SU-DHL-6 (cell line): Measurements from ENCODE around the gene OR51E2.

Experiments
- H2AFZ ChIP-seq: fragments of 200-600 bp; sonication (generic); 2 replicates; pipeline ENCODE4 v1.6.1; 2014; ENCODE audit warnings: low read depth, mild to moderate bottlenecking, moderate library complexity, mixed read lengths, antibody characterized with exemption, low read length; ENCODE audit not compliant: severe bottlenecking
- H3F3A ChIP-seq: fragments of 200-600 bp; shearing (Covaris generic); 2 replicates; pipeline ENCODE4 v1.6.0; 2016; ENCODE audit warnings: antibody characterized with exemption, mild to moderate bottlenecking; ENCODE audit not compliant: insufficient read depth
- H3K27ac ChIP-seq: fragments of 200-600 bp; sonication (generic); 2 replicates; pipeline ENCODE4 v1.5.1; 2016; ENCODE audit warnings: low read depth, mild to moderate bottlenecking, low read length, moderate library complexity, mixed read lengths
- H3K27me3 ChIP-seq: fragments of 200-600 bp; sonication (generic), shearing (Covaris generic); 2 replicates; pipeline ENCODE4 v1.6.0; 2014; ENCODE audit warnings: mild to moderate bottlenecking, low read length
- H3K36me3 ChIP-seq: fragments of 200-600 bp; sonication (generic); 2 replicates; pipeline ENCODE4 v1.6.1; 2014; ENCODE audit warnings: mild to moderate bottlenecking, low read length, mixed read lengths
- H3K4me2 ChIP-seq: fragments of 300-600, 200-600 bp; shearing (Covaris generic), sonication (generic); 2 replicates; pipeline ENCODE4 v1.6.0; 2014; ENCODE audit warnings: low read length, low read depth, mild to moderate bottlenecking; ENCODE audit not compliant: poor library complexity, severe bottlenecking
- H3K4me3 ChIP-seq: fragments of 200-600 bp; sonication (generic); 2 replicates; pipeline ENCODE4 v1.5.1; 2014; ENCODE audit warnings: antibody characterized with exemption, low read length, mild to moderate bottlenecking, mixed read lengths; ENCODE audit not compliant: insufficient read depth, poor library complexity, severe bottlenecking
- H3K79me2 ChIP-seq: fragments of 200-600 bp; sonication (generic); 2 replicates; pipeline ENCODE4 v1.6.1; 2014; ENCODE audit warnings: mild to moderate bottlenecking, low read length, moderate library complexity; ENCODE audit not compliant: insufficient read depth
- H3K9ac ChIP-seq: fragments of 200-600 bp; sonication (generic); 2 replicates; pipeline ENCODE4 v1.7.0; 2014; ENCODE audit warnings: mild to moderate bottlenecking, low read length
- H3K9me2 ChIP-seq: fragments of 200-600 bp; sonication (generic); replicated peaks from 2 replicates; pipeline ENCODE4 v1.6.1; 2014; ENCODE audit warnings: low read length; ENCODE audit not compliant: insufficient read depth
- H3K9me3 ChIP-seq: fragments of 200-600 bp; sonication (generic); 2 replicates; pipeline ENCODE4 v1.6.1; 2014; ENCODE audit warnings: low read length, mixed read lengths; ENCODE audit not compliant: insufficient read depth
- H4K20me1 ChIP-seq: fragments of 200-600 bp; sonication (generic); 2 replicates; pipeline ENCODE4 v1.6.1; 2014; ENCODE audit warnings: low read depth, mild to moderate bottlenecking, antibody characterized with exemption, low read length, moderate library complexity, mixed read lengths
- EZH2phosphoT487 ChIP-seq: fragments of 200-600 bp; sonication (generic), shearing (Covaris generic); conservative IDR thresholded peaks from 2 replicates; pipeline ENCODE4 v1.6.1; 2018; ENCODE audit warnings: mild to moderate bottlenecking, antibody characterized with exemption, low read length, moderate library complexity, mixed read lengths
- TF ChIP-seq, protein P1 (sequence below): fragments of 200-600 bp; sonication (generic); IDR thresholded peaks from one replicate; pipeline ENCODE4 v1.5.1; 2017; ENCODE audit warnings: antibody characterized with exemption, mild to moderate bottlenecking, low read length, moderate library complexity; ENCODE audit not compliant: insufficient read depth, poor library complexity, severe bottlenecking

OR51E2 gene

DNA sequence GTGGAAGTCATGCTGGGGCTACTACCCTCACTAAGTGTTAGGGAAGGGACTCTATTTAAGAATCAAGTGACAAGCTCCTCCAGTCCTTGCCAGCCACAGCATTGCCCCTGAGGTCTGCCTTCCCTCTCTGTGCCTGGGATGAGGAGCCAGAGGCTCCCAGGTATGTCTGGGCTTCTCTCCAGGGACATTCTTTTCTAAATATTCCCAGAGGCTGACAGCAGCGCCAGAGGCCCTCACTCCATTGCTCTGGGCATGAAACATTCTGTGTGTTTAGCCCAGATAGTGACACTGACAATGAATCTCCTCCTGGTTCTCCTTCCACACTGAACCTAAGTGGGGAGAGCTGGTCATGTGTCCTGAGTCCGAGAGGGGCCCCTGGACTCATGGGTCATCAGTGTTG, 51.7 kb downstream of the OR51E2 start:
- H3K9ac ChIP-seq: no peak overlapping the region
- no peaks in the 10 kb centered on the region for H3K36me3 ChIP-seq

DNA sequence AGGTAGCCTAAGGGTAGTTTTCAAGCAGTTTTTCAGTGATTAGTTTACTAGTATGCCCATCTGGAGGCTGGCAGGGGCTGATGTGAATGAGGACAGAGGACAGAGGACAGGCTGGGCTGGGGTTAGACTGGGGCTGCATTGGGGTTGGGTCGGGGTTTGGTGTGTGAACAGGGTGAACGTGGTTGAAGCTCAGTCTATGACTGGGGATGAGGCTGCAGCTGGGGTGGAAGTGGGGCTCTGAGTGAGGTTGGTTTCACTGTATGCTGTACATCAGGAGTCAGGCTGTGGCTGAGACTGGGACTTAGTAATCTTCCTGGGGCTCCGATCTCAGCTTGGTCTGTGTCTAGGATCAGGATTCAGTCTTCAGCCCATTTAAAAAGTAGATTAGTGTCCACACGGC, 53.4 kb downstream of the OR51E2 start:
- H3K4me2 ChIP-seq: no peak overlapping the region
- H3K79me2 ChIP-seq: no peaks in the 10 kb centered on the region
- H3K9ac ChIP-seq: no peak overlapping the region
- H3F3A ChIP-seq: no peaks in the 10 kb centered on the region
- no peaks in the 10 kb centered on the region for H3K9me2 ChIP-seq
- no peak overlapping the region for H3K4me3 ChIP-seq
- no peaks in the 10 kb centered on the region for H3K36me3 ChIP-seq
- H3K9me3 ChIP-seq: no peaks in the 10 kb centered on the region
- no peak overlapping the region for H3K27ac ChIP-seq
- no peaks in the 10 kb centered on the region for H3K27me3 ChIP-seq
- H2AFZ ChIP-seq: no peak overlapping the region
- H4K20me1 ChIP-seq: no peaks in the 10 kb centered on the region
- TF ChIP-seq, protein P1, sequence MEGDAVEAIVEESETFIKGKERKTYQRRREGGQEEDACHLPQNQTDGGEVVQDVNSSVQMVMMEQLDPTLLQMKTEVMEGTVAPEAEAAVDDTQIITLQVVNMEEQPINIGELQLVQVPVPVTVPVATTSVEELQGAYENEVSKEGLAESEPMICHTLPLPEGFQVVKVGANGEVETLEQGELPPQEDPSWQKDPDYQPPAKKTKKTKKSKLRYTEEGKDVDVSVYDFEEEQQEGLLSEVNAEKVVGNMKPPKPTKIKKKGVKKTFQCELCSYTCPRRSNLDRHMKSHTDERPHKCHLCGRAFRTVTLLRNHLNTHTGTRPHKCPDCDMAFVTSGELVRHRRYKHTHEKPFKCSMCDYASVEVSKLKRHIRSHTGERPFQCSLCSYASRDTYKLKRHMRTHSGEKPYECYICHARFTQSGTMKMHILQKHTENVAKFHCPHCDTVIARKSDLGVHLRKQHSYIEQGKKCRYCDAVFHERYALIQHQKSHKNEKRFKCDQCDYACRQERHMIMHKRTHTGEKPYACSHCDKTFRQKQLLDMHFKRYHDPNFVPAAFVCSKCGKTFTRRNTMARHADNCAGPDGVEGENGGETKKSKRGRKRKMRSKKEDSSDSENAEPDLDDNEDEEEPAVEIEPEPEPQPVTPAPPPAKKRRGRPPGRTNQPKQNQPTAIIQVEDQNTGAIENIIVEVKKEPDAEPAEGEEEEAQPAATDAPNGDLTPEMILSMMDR: no peak
- TF ChIP-seq EZH2phosphoT487: no peak

More for the DNA sequence above, 51.7 kb downstream of the OR51E2 start:
- no peaks in the 10 kb centered on the region for H3K79me2 ChIP-seq
- no peaks in the 10 kb centered on the region for H3K9me2 ChIP-seq
- no peaks in the 10 kb centered on the region for H4K20me1 ChIP-seq
- H3F3A ChIP-seq: no peaks in the 10 kb centered on the region
- no peak overlapping the region for H3K4me2 ChIP-seq
- H3K9me3 ChIP-seq: no peaks in the 10 kb centered on the region
- TF ChIP-seq, protein P1: no peak
- no peak for TF ChIP-seq EZH2phosphoT487
- H2AFZ ChIP-seq: no peak overlapping the region
- H3K27me3 ChIP-seq: no peaks in the 10 kb centered on the region
- no peak overlapping the region for H3K27ac ChIP-seq
- no peak overlapping the region for H3K4me3 ChIP-seq

DNA sequence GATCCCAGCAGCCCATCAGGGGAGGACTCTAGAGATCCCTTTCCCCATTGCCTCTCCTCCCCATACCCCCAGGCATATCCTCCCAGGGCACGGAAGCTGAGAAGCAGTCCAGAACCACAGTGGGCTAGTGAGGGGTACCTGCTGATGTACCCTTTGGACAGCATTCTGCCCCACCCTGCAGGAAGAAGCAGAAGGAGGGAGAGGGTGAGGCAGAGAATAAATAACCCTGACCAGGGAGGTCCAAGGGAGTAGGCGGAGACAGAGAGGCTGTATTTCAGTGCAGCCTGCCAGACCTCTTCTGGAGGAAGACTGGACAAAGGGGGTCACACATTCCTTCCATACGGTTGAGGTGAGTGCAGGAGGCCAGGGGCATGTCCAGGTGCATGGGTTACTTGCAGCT, 54.0 kb downstream of the OR51E2 start, which contains the start of gene OR51E1:
OR51E1 (plus strand) TSS at position 301 of the 400 bp plus-strand sequence. CDS start 8,545 bp downstream, outside the sequence.
- H3F3A ChIP-seq: no peaks in the 10 kb centered on the region
- H3K9me3 ChIP-seq: no peaks in the 10 kb centered on the region
- H3K27ac ChIP-seq: no peak within 1 kb of the TSS
- no peaks in the 10 kb centered on the region for H4K20me1 ChIP-seq
- H3K79me2 ChIP-seq: no peaks in the 10 kb centered on the region
- H3K4me3 ChIP-seq: no peak within 1 kb of the TSS
- H3K9me2 ChIP-seq: no peaks in the 10 kb centered on the region
- H2AFZ ChIP-seq: no peak within 1 kb of the TSS
- no peak within 1 kb of the TSS for H3K4me2 ChIP-seq
- no peak within 1 kb of the TSS for H3K9ac ChIP-seq
- no peaks in the 10 kb centered on the region for H3K27me3 ChIP-seq
- no peak for TF ChIP-seq EZH2phosphoT487
- TF ChIP-seq, protein P1: no peak
- H3K36me3 ChIP-seq: no peaks in the 10 kb centered on the region
